ENCODE measurements around the gene CRYBA1. TPM values are rescaled to one million over a fixed set of nuclear protein-coding genes. Genes with fewer than 3 reads are reported as not detected.
"Not testable (repeated sequence)": the region's sequence is repeated elsewhere in the genome, so short reads cannot be mapped to it uniquely, and the experiment has no call there.

Gene CRYBA1
- not detected for total RNA-seq
- polyA plus RNA-seq (ENCODE audit: insufficient read length in 6 of 6), result not detected
- long read RNA-seq, donor 1, result 0 reads
- long read RNA-seq, donor 2, partial matches to known transcripts, result 74 of 74 reads
- long read RNA-seq, donor 2, other reads (novel, unspliced or antisense), result 0 of 74 reads
- long read RNA-seq, donor 3, result 0 reads
- long read RNA-seq, donor 4, result 0 reads
- long read RNA-seq, donor 5, result 0 reads
- long read RNA-seq, donor 6, result 0 reads
- long read RNA-seq, donor 7, result 0 reads
- long read RNA-seq, donor 8, result 0 reads
- long read RNA-seq, donor 9, result 0 reads
- long read RNA-seq, donor 10, result 0 reads
- long read RNA-seq, donor 11, result 0 reads
- long read RNA-seq, donor 12, result 0 reads

GRCh38 chr17:29246628-29247027, at the start of gene CRYBA1:
Gene CRYBA1 (plus strand): TSS chr17:29246859. CDS start chr17:29246864, 5 bp downstream.
- Histone ChIP-seq H3K27me3 (no peaks in the 10 kb centered on the region), H3K27ac (no peak within 1 kb of the TSS), H3K9me3 (no peaks in the 10 kb centered on the region), H3K4me3 (no peak within 1 kb of the TSS), H3K4me1 (peaks cover 0 to 2% of the 10 kb centered on the region in 2 donors), H3K36me3 (no peaks in the 10 kb centered on the region)
- intact Hi-C loops (cut with DNase I), result no loop called here
- DNase-seq (no peak), ATAC-seq (no peak)
- no peak for TF ChIP-seq CTCF (IDR thresholded peaks at IDR 0.05)

- H3K4me1 ChIP-seq, result peaks cover 0 to 17% of the 10 kb centered on the region in 2 donors
- H3K36me3 ChIP-seq, result no peaks in the 10 kb centered on the region
- TF ChIP-seq CTCF (IDR thresholded peaks at IDR 0.05), result no peak
- no peaks in the 10 kb centered on the region for H3K27me3 ChIP-seq
- ATAC-seq (no peak), DNase-seq (no peak)
- no peak overlapping the region for H3K27ac ChIP-seq
- no peak overlapping the region for H3K4me3 ChIP-seq
- intact Hi-C loops (cut with DNase I), result no loop called here
- H3K9me3 ChIP-seq, result no peaks in the 10 kb centered on the region
Measured at GRCh38 chr17:29197516-29198272, 49.0 kb upstream of the CRYBA1 start.

- H3K9me3 ChIP-seq; intact Hi-C loops (cut with DNase I); H3K4me1 ChIP-seq; H3K36me3 ChIP-seq; H3K4me3 ChIP-seq; H3K27me3 ChIP-seq; H3K27ac ChIP-seq; DNase-seq: not testable (repeated sequence)
- peak; percentile 42 for ATAC-seq
Measured at GRCh38 chr17:29204068-29204804, 42.4 kb upstream of the CRYBA1 start.

GRCh38 chr17:29205047-29205446, 41.6 kb upstream of the CRYBA1 start:
- intact Hi-C loops (cut with DNase I), result no loop called here
- Histone ChIP-seq H3K9me3 (no peaks in the 10 kb centered on the region), H3K27me3 (no peaks in the 10 kb centered on the region), H3K36me3 (no peaks in the 10 kb centered on the region), H3K4me1 (peaks cover 0 to 3% of the 10 kb centered on the region in 2 donors), H3K4me3 (no peak overlapping the region), H3K27ac (no peak overlapping the region)
- no peak for TF ChIP-seq CTCF (IDR thresholded peaks at IDR 0.05)
- no peak for DNase-seq
- no peak for ATAC-seq

- intact Hi-C loops (cut with DNase I), result no loop called here
- no peak for TF ChIP-seq CTCF (IDR thresholded peaks at IDR 0.05)
- no peak for DNase-seq
- no peaks in the 10 kb centered on the region for H3K27me3 ChIP-seq
- H3K4me1 ChIP-seq, result no peaks in the 10 kb centered on the region
- no peak for ATAC-seq
- H3K4me3 ChIP-seq, result no peak overlapping the region
- no peaks in the 10 kb centered on the region for H3K9me3 ChIP-seq
- no peaks in the 10 kb centered on the region for H3K36me3 ChIP-seq
- H3K27ac ChIP-seq, result no peak overlapping the region
Measured at GRCh38 chr17:29207975-29208374, 38.7 kb upstream of the CRYBA1 start.

All from left lung (tissue), 14 donors.